Erythroblast (primary cell): ENCODE data around the gene MIA3.

Experiments
- GATA1 ChIP-seq: IDR thresholded peaks from 2 replicates; pipeline ENCODE4 v1.6.1; 2011; ENCODE audit warnings: low read depth, mild to moderate bottlenecking, control low read depth, low read length, moderate library complexity
- POLR2A ChIP-seq: IDR thresholded peaks from 2 replicates; pipeline ENCODE4 v1.6.1; 2011; ENCODE audit warnings: mild to moderate bottlenecking, low read length

DNA sequence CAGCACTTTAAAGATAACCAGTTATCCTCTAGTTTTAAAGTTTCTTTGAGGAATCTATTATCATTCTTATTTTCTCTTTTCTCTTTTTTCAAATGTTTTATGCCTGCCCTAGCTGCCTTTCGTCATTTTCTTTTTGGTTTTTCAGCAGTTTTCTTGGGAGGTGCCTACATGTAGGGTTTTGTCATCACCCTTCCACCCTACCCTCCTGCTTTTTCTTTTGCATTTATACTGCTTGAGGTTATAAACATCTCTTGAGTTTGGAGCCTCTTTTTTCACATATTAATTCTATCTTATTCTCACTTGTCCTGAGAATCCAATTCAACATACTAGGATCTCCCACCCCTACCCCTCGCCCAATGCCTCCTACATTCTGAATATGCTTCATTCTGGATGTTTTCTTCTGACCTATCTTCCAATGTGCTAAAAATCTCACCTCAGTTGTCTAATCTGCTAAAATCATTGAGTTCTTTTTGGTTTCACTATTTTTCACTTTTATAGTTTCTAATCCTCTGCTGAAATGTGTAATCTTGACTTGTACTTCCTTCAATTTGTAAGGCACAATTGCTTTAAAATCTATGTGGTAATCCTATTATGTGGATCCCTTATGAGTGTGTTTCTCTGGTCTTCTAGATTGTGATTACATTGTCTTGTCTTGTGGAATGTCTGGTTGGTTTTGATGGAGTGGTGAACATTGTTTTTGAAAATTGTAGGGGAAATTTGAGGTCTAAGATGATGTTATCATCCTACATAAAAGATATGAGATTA lies 38.7 kb downstream of the MIA3 start:
- TF ChIP-seq POLR2A (no peak), GATA1 (no peak)
